ENCODE data around the gene GPA33.

GRCh38 chr1:167137793-167138510 lies 47.8 kb upstream of the GPA33 start:
- no peak for TF ChIP-seq REST (IDR thresholded peaks at IDR 0.05; ENCODE audit: insufficient read depth in 1 of 2, low read depth in 2 of 2, low read length in 2 of 2)
- no peak for TF ChIP-seq TAF1 (IDR thresholded peaks at IDR 0.05; ENCODE audit: borderline replicate concordance, insufficient read depth, low read length)
- no peak for TF ChIP-seq POLR2AphosphoS5 (IDR thresholded peaks at IDR 0.05; ENCODE audit: low read depth, low read length)
- no peak for TF ChIP-seq SIN3A (IDR thresholded peaks at IDR 0.05; ENCODE audit: borderline replicate concordance, insufficient read depth, low read length)
- TF ChIP-seq FOXP2 (optimal IDR thresholded peaks at IDR 0.05; ENCODE audit: borderline replicate concordance, extremely low read depth, extremely low read length, insufficient read depth) = no peak
